Astrocyte (in vitro differentiated cells and primary cell): ENCODE measurements around the gene MYG1. TPM values are rescaled to one million over a fixed set of nuclear protein-coding genes. Genes with fewer than 3 reads are reported as not detected.

Experiments
- DNase-seq: peaks from one replicate; pipeline ENCODE4 v3.0.0-alpha.2; 2010; ENCODE audit warnings: low read depth
- FAIRE-seq: peaks from 2 replicates; lab custom pipeline; 2011; peaks lifted over from hg19 to GRCh38; lab: Jason Lieb, UNC
- H2AFZ ChIP-seq: 2 replicates; pipeline ENCODE4 v1.6.0; 2012; ENCODE audit warnings: low read depth, low read length, inconsistent platforms
- H3K27ac ChIP-seq: 2 replicates; pipeline ENCODE4 v1.5.1; 2011; ENCODE audit warnings: low read depth, low read length, inconsistent platforms
- H3K27me3 ChIP-seq: 2 replicates; pipeline ENCODE4 v1.6.0; 2011; ENCODE audit warnings: low read length, inconsistent platforms; ENCODE audit not compliant: insufficient read depth
- H3K36me3 ChIP-seq: 2 replicates; pipeline ENCODE4 v1.5.1; 2011; ENCODE audit warnings: low read length, inconsistent platforms; ENCODE audit not compliant: insufficient read depth
- H3K4me1 ChIP-seq: 2 replicates; pipeline ENCODE4 v1.5.1; 2011; ENCODE audit warnings: low read length, inconsistent platforms; ENCODE audit not compliant: insufficient read depth
- H3K4me2 ChIP-seq: 2 replicates; pipeline ENCODE4 v1.6.0; 2012; ENCODE audit warnings: low read length, inconsistent platforms
- H3K4me3 ChIP-seq: 2 replicates; pipeline ENCODE4 v1.5.1; 2011; ENCODE audit warnings: low read depth, mild to moderate bottlenecking, low read length, inconsistent platforms; ENCODE audit not compliant: insufficient read depth
- H3K79me2 ChIP-seq: 2 replicates; pipeline ENCODE4 v1.6.0; 2012; ENCODE audit warnings: mild to moderate bottlenecking, low read length, inconsistent platforms; ENCODE audit not compliant: insufficient read depth
- H3K9ac ChIP-seq: 2 replicates; pipeline ENCODE4 v1.6.0; 2012; ENCODE audit warnings: mild to moderate bottlenecking, low read length, inconsistent platforms
- H3K9me3 ChIP-seq: 2 replicates; pipeline ENCODE4 v1.5.1; 2012; ENCODE audit warnings: low read depth, mild to moderate bottlenecking, low read length, inconsistent platforms; ENCODE audit not compliant: insufficient read depth
- H4K20me1 ChIP-seq: 2 replicates; pipeline ENCODE4 v1.6.0; 2012; ENCODE audit warnings: low read length, inconsistent platforms; ENCODE audit not compliant: insufficient read depth
- H3K27ac Mint-ChIP-seq: one replicate; pipeline ENCODE4 v1.8.0; 2021; ENCODE audit warnings: mild to moderate bottlenecking, mixed read lengths; ENCODE audit not compliant: unreplicated experiment
- H3K27me3 Mint-ChIP-seq: one replicate; pipeline ENCODE4 v1.8.0; 2021; ENCODE audit warnings: low read depth, mixed read lengths; ENCODE audit not compliant: unreplicated experiment
- H3K36me3 Mint-ChIP-seq: one replicate; pipeline ENCODE4 v1.8.0; 2021; ENCODE audit warnings: low read depth, mixed read lengths; ENCODE audit not compliant: unreplicated experiment
- H3K4me1 Mint-ChIP-seq: one replicate; pipeline ENCODE4 v1.8.0; 2021; ENCODE audit warnings: low read depth, mixed read lengths; ENCODE audit not compliant: unreplicated experiment
- H3K4me3 Mint-ChIP-seq: one replicate; pipeline ENCODE4 v1.8.0; 2021; ENCODE audit warnings: mild to moderate bottlenecking, moderate library complexity, mixed read lengths; ENCODE audit not compliant: unreplicated experiment
- H3K9me3 Mint-ChIP-seq: one replicate; pipeline ENCODE4 v1.8.0; 2021; ENCODE audit warnings: mild to moderate bottlenecking, mixed read lengths; ENCODE audit not compliant: unreplicated experiment
- CTCF ChIP-seq: IDR thresholded peaks from 2 replicates; pipeline ENCODE4 v1.5.1; 2011; ENCODE audit warnings: low read depth, mild to moderate bottlenecking, inconsistent platforms, low read length, moderate library complexity; ENCODE audit not compliant: insufficient read depth
- EZH2 ChIP-seq: IDR thresholded peaks from 2 replicates; pipeline ENCODE4 v1.6.1; 2012; ENCODE audit warnings: mild to moderate bottlenecking, low read length, inconsistent platforms; ENCODE audit not compliant: insufficient read depth
- total RNA-seq: library from RNA; stranded (reverse); gene quantifications from 2 replicates; pipeline ENCODE4 v1.2.1, GENCODE V29; 2021

MYG1 gene
- total RNA-seq, 1 donor from 2014 or later: 40.9 TPM

GRCh38 chr12:53286448-53286847 is 13.0 kb upstream of the MYG1 start:
- H3K27ac Mint-ChIP-seq: no peak overlapping the region

GRCh38 chr12:53287741-53288216 is 11.7 kb upstream of the MYG1 start:
- Histone ChIP-seq H2AFZ (no peak overlapping the region), H4K20me1 (no peaks in the 10 kb centered on the region), H3K9me3 (no peaks in the 10 kb centered on the region), H3K4me1 (peaks cover 24% of the 10 kb centered on the region), H3K27me3 (no peaks in the 10 kb centered on the region), H3K9ac (no peak overlapping the region), H3K27ac (no peak overlapping the region), H3K4me2 (no peak overlapping the region), H3K79me2 (no peaks in the 10 kb centered on the region), H3K4me3 (no peak overlapping the region), H3K36me3 (peaks cover 10% of the 10 kb centered on the region)
- FAIRE-seq: no peak
- H3K4me3 Mint-ChIP-seq: no peak overlapping the region
- H3K27ac Mint-ChIP-seq: no peak overlapping the region
- H3K4me1 Mint-ChIP-seq: no peaks in the 10 kb centered on the region
- DNase-seq: peak; percentile 18
- no peaks in the 10 kb centered on the region for H3K9me3 Mint-ChIP-seq
- TF ChIP-seq CTCF: peak; percentile 35
- no peak for TF ChIP-seq EZH2
- H3K36me3 Mint-ChIP-seq: peaks cover 1% of the 10 kb centered on the region
- H3K27me3 Mint-ChIP-seq: peaks cover 3% of the 10 kb centered on the region

More at GRCh38 chr12:53286448-53286847, 13.0 kb upstream of the MYG1 start:
- Histone ChIP-seq H3K4me3 (no peak overlapping the region), H3K27me3 (no peaks in the 10 kb centered on the region), H3K79me2 (no peaks in the 10 kb centered on the region), H3K36me3 (peaks cover 11% of the 10 kb centered on the region), H2AFZ (no peak overlapping the region), H3K9ac (no peak overlapping the region), H3K9me3 (no peaks in the 10 kb centered on the region), H3K4me2 (no peak overlapping the region), H3K4me1 (peaks cover 24% of the 10 kb centered on the region), H3K27ac (no peak overlapping the region), H4K20me1 (no peaks in the 10 kb centered on the region)
- Mint-ChIP-seq H3K36me3 (no peaks in the 10 kb centered on the region), H3K9me3 (peaks cover 2% of the 10 kb centered on the region), H3K27me3 (peaks cover 7% of the 10 kb centered on the region), H3K4me1 (no peaks in the 10 kb centered on the region), H3K4me3 (no peak overlapping the region)
- FAIRE-seq (no peak), DNase-seq (no peak)
- TF ChIP-seq EZH2 (no peak), CTCF (no peak)

- Histone ChIP-seq H3K9me3 (no peaks in the 10 kb centered on the region), H3K9ac (no peak overlapping the region), H4K20me1 (no peaks in the 10 kb centered on the region), H3K4me1 (peaks cover 24% of the 10 kb centered on the region), H3K79me2 (no peaks in the 10 kb centered on the region), H2AFZ (no peak overlapping the region), H3K27me3 (no peaks in the 10 kb centered on the region), H3K27ac (no peak overlapping the region), H3K36me3 (peaks cover 10% of the 10 kb centered on the region), H3K4me3 (no peak overlapping the region), H3K4me2 (no peak overlapping the region)
- Mint-ChIP-seq H3K27ac (no peak overlapping the region), H3K9me3 (no peaks in the 10 kb centered on the region), H3K36me3 (peaks cover 4% of the 10 kb centered on the region), H3K4me3 (no peak overlapping the region), H3K27me3 (peaks cover 3% of the 10 kb centered on the region), H3K4me1 (no peaks in the 10 kb centered on the region)
- DNase-seq: no peak
- no peak for TF ChIP-seq CTCF
- no peak for TF ChIP-seq EZH2
- FAIRE-seq: no peak
Observed at GRCh38 chr12:53288322-53288721, 11.2 kb upstream of the MYG1 start.
